ENCODE measurements around the gene ALG3.

The ALG3 gene

GRCh38 chr3:184259878-184260723 lies 11.3 kb upstream of the ALG3 start:
- DNase-seq (ENCODE audit: low read depth): no peak

- DNase-seq (ENCODE audit: low read depth): no peak
These were observed 10.7 kb upstream of the ALG3 start for GRCh38 chr3:184259396-184259877.

GRCh38 chr3:184258926-184259325 lies 10.2 kb upstream of the ALG3 start:
- no peak for DNase-seq (ENCODE audit: low read depth)

GRCh38 chr3:184257083-184257915 lies 8.5 kb upstream of the ALG3 start:
- DNase-seq (ENCODE audit: low read depth): no peak

- DNase-seq (ENCODE audit: low read depth): no peak
These were observed 6.7 kb upstream of the ALG3 start for GRCh38 chr3:184255291-184256039.

GRCh38 chr3:184250167-184250828 lies 1.5 kb upstream of the ALG3 start:
- DNase-seq (ENCODE audit: low read depth): peak; percentile 87

- DNase-seq (ENCODE audit: low read depth): peak; percentile 92
These were observed 827 bp upstream of the ALG3 start, which contains the start of gene EEF1AKMT4 for GRCh38 chr3:184249412-184250166. Gene EEF1AKMT4 (plus strand): TSS chr3:184249672. CDS start chr3:184249695, 23 bp downstream.

GRCh38 chr3:184242297-184242685 lies 6.5 kb downstream of the ALG3 start:
- no peak for DNase-seq (ENCODE audit: low read depth)

- DNase-seq (ENCODE audit: low read depth): no peak
These were observed 7.1 kb downstream of the ALG3 start for GRCh38 chr3:184241447-184242296.

- no peak for DNase-seq (ENCODE audit: low read depth)
These were observed 7.7 kb downstream of the ALG3 start for GRCh38 chr3:184241141-184241446.

GRCh38 chr3:184240384-184241140 lies 8.2 kb downstream of the ALG3 start:
- DNase-seq (ENCODE audit: low read depth): no peak

- no peak for DNase-seq (ENCODE audit: low read depth)
These were observed 9.1 kb downstream of the ALG3 start for GRCh38 chr3:184239708-184240107.

- DNase-seq (ENCODE audit: low read depth): no peak
These were observed 9.5 kb downstream of the ALG3 start for GRCh38 chr3:184239221-184239620.

GRCh38 chr3:184238246-184238818 lies 10.4 kb downstream of the ALG3 start:
- no peak for DNase-seq (ENCODE audit: low read depth)

GRCh38 chr3:184237807-184238206 lies 11.0 kb downstream of the ALG3 start:
- no peak for DNase-seq (ENCODE audit: low read depth)

- no peak for DNase-seq (ENCODE audit: low read depth)
These were observed 11.6 kb downstream of the ALG3 start for GRCh38 chr3:184237211-184237610.

- no peak for DNase-seq (ENCODE audit: low read depth)
These were observed 12.1 kb downstream of the ALG3 start for GRCh38 chr3:184236636-184237035.

- DNase-seq (ENCODE audit: low read depth): no peak
These were observed 12.7 kb downstream of the ALG3 start for GRCh38 chr3:184236033-184236410.
